Measurements from ENCODE around the gene ADNP2. TPM values are rescaled to one million over a fixed set of nuclear protein-coding genes. Genes with fewer than 3 reads are reported as not detected.

The ADNP2 gene
- total RNA-seq, 4 donors from 2014 or later, result 17.1 to 18.9 (median 17.3) TPM

DNA sequence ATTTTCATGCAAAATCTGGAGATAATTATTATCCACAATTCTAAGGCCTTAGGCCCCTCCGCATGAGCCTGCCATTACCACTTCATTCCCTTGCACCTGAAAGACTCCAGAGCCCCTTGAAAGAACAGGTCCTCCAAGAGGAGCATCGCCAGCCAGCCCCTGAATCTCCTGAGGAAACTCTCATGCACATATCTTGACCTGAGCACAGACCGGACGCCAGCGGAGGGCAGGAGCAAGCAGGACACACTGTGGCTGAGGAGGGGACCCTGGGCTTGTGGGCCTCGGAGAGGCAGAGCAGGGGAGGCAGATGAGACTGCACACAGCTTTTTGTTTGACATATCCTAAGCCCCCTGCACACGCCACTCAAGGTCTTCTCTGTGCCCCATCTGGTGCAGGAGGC is 13.6 kb upstream of the ADNP2 start:
- TF ChIP-seq EP300 (IDR thresholded peaks at IDR 0.05), result no peak
- TF ChIP-seq, protein P1, sequence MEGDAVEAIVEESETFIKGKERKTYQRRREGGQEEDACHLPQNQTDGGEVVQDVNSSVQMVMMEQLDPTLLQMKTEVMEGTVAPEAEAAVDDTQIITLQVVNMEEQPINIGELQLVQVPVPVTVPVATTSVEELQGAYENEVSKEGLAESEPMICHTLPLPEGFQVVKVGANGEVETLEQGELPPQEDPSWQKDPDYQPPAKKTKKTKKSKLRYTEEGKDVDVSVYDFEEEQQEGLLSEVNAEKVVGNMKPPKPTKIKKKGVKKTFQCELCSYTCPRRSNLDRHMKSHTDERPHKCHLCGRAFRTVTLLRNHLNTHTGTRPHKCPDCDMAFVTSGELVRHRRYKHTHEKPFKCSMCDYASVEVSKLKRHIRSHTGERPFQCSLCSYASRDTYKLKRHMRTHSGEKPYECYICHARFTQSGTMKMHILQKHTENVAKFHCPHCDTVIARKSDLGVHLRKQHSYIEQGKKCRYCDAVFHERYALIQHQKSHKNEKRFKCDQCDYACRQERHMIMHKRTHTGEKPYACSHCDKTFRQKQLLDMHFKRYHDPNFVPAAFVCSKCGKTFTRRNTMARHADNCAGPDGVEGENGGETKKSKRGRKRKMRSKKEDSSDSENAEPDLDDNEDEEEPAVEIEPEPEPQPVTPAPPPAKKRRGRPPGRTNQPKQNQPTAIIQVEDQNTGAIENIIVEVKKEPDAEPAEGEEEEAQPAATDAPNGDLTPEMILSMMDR (IDR thresholded peaks at IDR 0.05), result no peak
- no peak for TF ChIP-seq POLR2AphosphoS5 (IDR thresholded peaks at IDR 0.05)
- no peak for TF ChIP-seq POLR2A (IDR thresholded peaks at IDR 0.05; ENCODE audit: low read depth)
- intact Hi-C loops (cut with DNase I), result no loop called here
- Histone ChIP-seq H3K27ac (replicated peaks in 1 of 4) (no peak overlapping the region), H3K4me1 (no peaks in the 10 kb centered on the region), H3K27me3 (no peaks in the 10 kb centered on the region), H3K9me3 (no peaks in the 10 kb centered on the region), H3K4me3 (no peak overlapping the region), H3K36me3 (peaks cover 0 to 4% (median 0%) of the 10 kb centered on the region in 4 donors)
- peak; percentile 70 for DNase-seq (ENCODE audit: extremely low spot score)
- WGBS, result 62% methylated on average over 4 of the region's 7 CpGs

DNA sequence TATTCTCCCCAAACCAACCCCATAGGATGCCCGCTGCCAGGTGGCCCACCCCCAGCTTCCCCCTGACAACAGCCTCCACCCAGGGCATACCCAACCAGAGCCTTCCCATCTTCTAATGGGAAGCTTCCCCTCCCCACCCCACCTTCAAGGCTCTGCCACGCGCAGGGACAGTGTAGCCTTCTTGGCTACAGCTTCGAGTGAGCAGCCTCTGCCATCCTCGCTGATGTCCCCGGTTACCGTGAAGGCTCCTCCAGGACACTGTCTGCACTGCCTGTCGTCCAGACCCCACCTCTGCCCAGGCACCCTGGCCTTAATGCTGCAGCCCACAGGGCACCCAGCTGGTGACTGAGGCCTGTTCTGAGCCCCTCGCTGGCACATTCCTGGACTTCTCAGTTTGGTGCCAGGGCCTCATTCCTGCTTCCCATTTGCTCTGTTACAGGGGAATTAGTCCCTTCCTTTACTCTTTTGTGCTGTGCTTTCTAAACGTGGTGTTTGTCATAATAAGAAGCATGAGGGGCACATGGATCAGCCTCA is 13.0 kb upstream of the ADNP2 start:
- peak; percentile 60 for DNase-seq (ENCODE audit: extremely low spot score)
- Histone ChIP-seq H3K27me3 (no peaks in the 10 kb centered on the region), H3K9me3 (no peaks in the 10 kb centered on the region), H3K4me3 (no peak overlapping the region), H3K27ac (replicated peaks in 1 of 4) (no peak overlapping the region), H3K4me1 (no peaks in the 10 kb centered on the region), H3K36me3 (peaks cover 0 to 4% (median 0%) of the 10 kb centered on the region in 4 donors)
- TF ChIP-seq POLR2AphosphoS5 (IDR thresholded peaks at IDR 0.05), result no peak
- no peak for TF ChIP-seq EP300 (IDR thresholded peaks at IDR 0.05)
- TF ChIP-seq POLR2A (IDR thresholded peaks at IDR 0.05; ENCODE audit: low read depth), result no peak
- TF ChIP-seq, protein P1 (IDR thresholded peaks at IDR 0.05), result no peak
- 63% methylated on average over 3 of the region's 10 CpGs for WGBS
- intact Hi-C loops (cut with DNase I), result no loop called here

DNA sequence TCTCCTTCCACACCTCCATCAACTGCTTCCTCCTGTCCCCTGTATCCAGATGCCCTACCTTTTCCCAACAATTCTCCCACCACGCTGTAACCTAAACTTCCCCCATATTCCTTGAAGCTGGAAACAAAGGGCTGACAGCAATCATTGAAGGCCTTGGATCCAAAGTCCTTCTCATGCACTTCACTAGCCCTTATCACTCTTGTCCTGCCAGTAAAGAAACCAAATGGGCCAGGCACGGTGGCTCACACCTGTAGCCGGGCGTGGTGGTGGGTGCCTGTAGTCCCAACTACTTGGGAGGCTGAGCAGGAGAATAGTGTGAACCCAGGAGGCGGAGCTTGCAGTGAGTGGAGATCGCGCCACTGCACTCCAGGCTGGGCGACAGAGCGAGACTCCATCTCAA is 11.9 kb upstream of the ADNP2 start:
- 72% methylated on average over 9 of the region's 9 CpGs for WGBS
- intact Hi-C loops (cut with DNase I), result no loop called here
- no peaks in the 10 kb centered on the region for H3K9me3 ChIP-seq
- no peak overlapping the region for H3K4me3 ChIP-seq
- no peak overlapping the region for H3K27ac ChIP-seq (replicated peaks in 1 of 4)
- peak; percentile 53 for DNase-seq (ENCODE audit: extremely low spot score)
- TF ChIP-seq POLR2AphosphoS5 (IDR thresholded peaks at IDR 0.05) (no peak), POLR2A (IDR thresholded peaks at IDR 0.05; ENCODE audit: low read depth) (no peak), EP300 (IDR thresholded peaks at IDR 0.05) (no peak)
- TF ChIP-seq, protein P1 (IDR thresholded peaks at IDR 0.05), result no peak
- H3K27me3 ChIP-seq, result no peaks in the 10 kb centered on the region
- H3K4me1 ChIP-seq, result no peaks in the 10 kb centered on the region
- peaks cover 0 to 4% (median 0%) of the 10 kb centered on the region in 4 donors for H3K36me3 ChIP-seq

DNA sequence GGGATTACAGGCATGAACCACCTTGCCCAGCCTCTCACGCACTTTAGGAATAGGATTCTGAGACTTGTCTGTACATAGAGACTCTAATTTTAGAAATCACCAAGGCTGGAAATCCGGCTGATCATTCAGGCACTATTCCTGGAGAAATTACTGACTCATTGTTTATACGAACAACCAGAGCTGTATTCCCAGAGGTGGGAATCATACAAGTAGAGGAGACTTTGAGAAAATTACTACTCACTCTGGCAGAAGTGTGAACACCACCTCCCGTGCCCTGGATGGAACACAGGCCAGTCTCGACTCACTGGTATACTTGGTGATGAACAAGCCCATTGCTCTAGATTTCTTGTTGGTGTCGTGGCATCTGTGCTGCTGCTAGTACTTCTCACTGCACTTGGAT is 5.8 kb upstream of the ADNP2 start:
- Histone ChIP-seq H3K27ac (replicated peaks in 1 of 4) (peak overlapping the region; percentile 40 to 67 (median 54)), H3K4me1 (peaks cover 0 to 34% (median 21%) of the 10 kb centered on the region in 4 donors), H3K27me3 (no peaks in the 10 kb centered on the region), H3K9me3 (no peaks in the 10 kb centered on the region), H3K36me3 (no peaks in the 10 kb centered on the region), H3K4me3 (no peak overlapping the region)
- DNase-seq (ENCODE audit: extremely low spot score), result peak; percentile 88
- 21% methylated on average over 6 of the region's 6 CpGs for WGBS
- TF ChIP-seq POLR2AphosphoS5 (IDR thresholded peaks at IDR 0.05), result peak; percentile 22 to 32
- TF ChIP-seq POLR2A (IDR thresholded peaks at IDR 0.05; ENCODE audit: low read depth), result no peak
- TF ChIP-seq, protein P1 (IDR thresholded peaks at IDR 0.05), result no peak
- TF ChIP-seq EP300 (IDR thresholded peaks at IDR 0.05), result no peak
- intact Hi-C loops (cut with DNase I), result no loop called here

DNA sequence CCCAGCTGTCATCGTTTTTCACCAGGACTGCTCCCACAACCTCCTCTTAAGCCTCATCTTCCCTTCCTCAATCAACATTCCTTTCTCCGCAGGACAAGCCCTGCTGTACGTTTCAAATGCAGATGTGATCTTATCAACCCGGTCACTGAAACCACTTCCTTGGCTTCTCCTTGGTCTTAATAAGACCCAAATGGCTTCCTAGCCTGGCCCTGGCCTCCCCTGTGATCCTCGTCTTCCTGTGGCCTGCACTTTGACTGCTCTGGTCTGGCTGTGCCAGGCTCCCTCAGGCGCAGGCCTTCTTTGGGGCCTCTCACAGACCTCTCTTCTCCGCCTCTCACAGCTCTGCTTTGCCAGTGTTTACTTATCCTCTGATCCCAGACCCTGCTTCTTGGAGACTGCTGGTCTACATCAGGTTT is 4.7 kb upstream of the ADNP2 start:
- WGBS, result 42% methylated on average over 7 of the region's 7 CpGs
- TF ChIP-seq EP300 (IDR thresholded peaks at IDR 0.05) (no peak), POLR2AphosphoS5 (IDR thresholded peaks at IDR 0.05) (no peak), POLR2A (IDR thresholded peaks at IDR 0.05; ENCODE audit: low read depth) (no peak)
- TF ChIP-seq, protein P1 (IDR thresholded peaks at IDR 0.05), result no peak
- peak overlapping the region; percentile 40 to 67 (median 54) for H3K27ac ChIP-seq (replicated peaks in 1 of 4)

More for the DNA sequence above, 4.7 kb upstream of the ADNP2 start:
- Histone ChIP-seq H3K4me1 (peaks cover 0 to 34% (median 21%) of the 10 kb centered on the region in 4 donors), H3K27me3 (no peaks in the 10 kb centered on the region), H3K36me3 (no peaks in the 10 kb centered on the region), H3K4me3 (no peak overlapping the region), H3K9me3 (no peaks in the 10 kb centered on the region)
- DNase-seq (ENCODE audit: extremely low spot score), result peak; percentile 92
- intact Hi-C loops (cut with DNase I), result no loop called here

Measured in esophagus muscularis mucosa (tissue), 4 donors.